Activated B cell treated with CpG ODN at 0.5 μM for 24 hours (primary cell): ENCODE data around the gene KAZN. TPM values are rescaled to one million over a fixed set of nuclear protein-coding genes. Genes with fewer than 3 reads are reported as not detected.

Source experiments
- ATAC-seq: fragments of 200-7000 bp; cut with Tn5 transposase; one replicate; pipeline ENCODE4 v1.10.0; 2021; ENCODE audit warnings: low read depth, mild to moderate bottlenecking, moderate library complexity
- CTCF ChIA-PET: fragments of 350-600 bp; sonication (Branson Sonifier 250); formaldehyde crosslinking; loops from one replicate; lab custom pipeline; 2021; ENCODE audit warnings: antibody characterized with exemption; lab: Charles Lee
- POLR2A ChIA-PET: fragments of 350-600 bp; sonication (Branson Sonifier 250); formaldehyde crosslinking; loops from one replicate; lab custom pipeline; 2021; ENCODE audit warnings: antibody characterized with exemption; lab: Charles Lee
- DNase-seq: peaks from one replicate; pipeline ENCODE4 v3.0.0; 2022
- H3K27ac Mint-ChIP-seq: one replicate; pipeline ENCODE4 v1.8.0; 2020; ENCODE audit warnings: mixed read lengths
- H3K27me3 Mint-ChIP-seq: one replicate; pipeline ENCODE4 v1.8.0; 2021; ENCODE audit warnings: mixed read lengths
- H3K36me3 Mint-ChIP-seq: one replicate; pipeline ENCODE4 v1.8.0; 2021; ENCODE audit warnings: low read depth, mixed read lengths
- H3K4me1 Mint-ChIP-seq: one replicate; pipeline ENCODE4 v1.8.0; 2021; ENCODE audit warnings: mixed read lengths
- H3K4me3 Mint-ChIP-seq: one replicate; pipeline ENCODE4 v1.8.0; 2020; ENCODE audit warnings: mild to moderate bottlenecking, mixed read lengths
- H3K9me3 Mint-ChIP-seq: one replicate; pipeline ENCODE4 v1.8.0; 2020; ENCODE audit warnings: mixed read lengths
- CTCF ChIP-seq: fragments of 200-600 bp; IDR thresholded peaks from one replicate; pipeline ENCODE4 v1.8.0; 2022; ENCODE audit warnings: antibody characterized with exemption, mild to moderate bottlenecking
- intact Hi-C: fragments of 100-400 bp; cut with micrococcal nuclease; formaldehyde crosslinking; loops from one replicate; pipeline ENCODE4 v1.15.1; 2024
- total RNA-seq: library from RNA; stranded (reverse); gene quantifications from 2 replicates; pipeline ENCODE4 v1.2.3, GENCODE V29; 2022

The KAZN gene
- total RNA-seq, 1 donor from 2014 or later = 0.73 TPM

GRCh38 chr1:14921057-14921456, 322.6 kb downstream of the KAZN start:
- TF ChIP-seq CTCF = no peak
- Mint-ChIP-seq H3K4me1 (peaks cover 9% of the 10 kb centered on the region), H3K27me3 (peaks cover 35% of the 10 kb centered on the region), H3K27ac (no peak overlapping the region), H3K36me3 (no peaks in the 10 kb centered on the region), H3K4me3 (no peak overlapping the region), H3K9me3 (no peaks in the 10 kb centered on the region)
- DNase-seq (no peak), ATAC-seq (no peak)
- CTCF ChIA-PET = no interaction called here
- POLR2A ChIA-PET = no interaction called here
- intact Hi-C loops = no loop called here

GRCh38 chr1:14922942-14923726, 324.6 kb downstream of the KAZN start:
- intact Hi-C loops = no loop called here
- ChIA-PET POLR2A (no interaction called here), CTCF (no interaction called here)
- Mint-ChIP-seq H3K36me3 (no peaks in the 10 kb centered on the region), H3K27me3 (peaks cover 52% of the 10 kb centered on the region), H3K4me1 (peaks cover 9% of the 10 kb centered on the region), H3K9me3 (no peaks in the 10 kb centered on the region), H3K4me3 (peak overlapping the region; percentile 73), H3K27ac (no peak overlapping the region)
- no peak for ATAC-seq
- DNase-seq = no peak
- TF ChIP-seq CTCF = no peak

- no peaks in the 10 kb centered on the region for H3K9me3 Mint-ChIP-seq
Observed at GRCh38 chr1:14923727-14924452, 325.4 kb downstream of the KAZN start.

GRCh38 chr1:14924455-14925331, 326.2 kb downstream of the KAZN start:
- ChIA-PET POLR2A (no interaction called here), CTCF (no interaction called here)
- no peaks in the 10 kb centered on the region for H3K9me3 Mint-ChIP-seq
- DNase-seq = peak; percentile 16
- peaks cover 48% of the 10 kb centered on the region for H3K27me3 Mint-ChIP-seq
- intact Hi-C loops = no loop called here
- H3K4me1 Mint-ChIP-seq = peaks cover 9% of the 10 kb centered on the region
- no peaks in the 10 kb centered on the region for H3K36me3 Mint-ChIP-seq
- no peak overlapping the region for H3K27ac Mint-ChIP-seq
- H3K4me3 Mint-ChIP-seq = peak overlapping the region; percentile 63
- no peak for ATAC-seq
- TF ChIP-seq CTCF = no peak

More at GRCh38 chr1:14923727-14924452, 325.4 kb downstream of the KAZN start:
- Mint-ChIP-seq H3K4me1 (peaks cover 9% of the 10 kb centered on the region), H3K4me3 (peak overlapping the region; percentile 73), H3K27ac (no peak overlapping the region), H3K27me3 (peaks cover 49% of the 10 kb centered on the region), H3K36me3 (no peaks in the 10 kb centered on the region)
- DNase-seq (peak; percentile 23), ATAC-seq (peak; percentile 52)
- POLR2A ChIA-PET = no interaction called here
- intact Hi-C loops = no loop called here
- TF ChIP-seq CTCF = no peak
- CTCF ChIA-PET = no interaction called here
